H1 (cell line): ENCODE measurements around the gene LHX5. TPM values are rescaled to one million over a fixed set of nuclear protein-coding genes. Genes with fewer than 3 reads are reported as not detected.
A peak's percentile ranks its signal among the peaks of the same experiment; 100 is the strongest.

ENCODE experiments used
- CTCF ChIA-PET: fragments of 300-600 bp; sonication (Branson Sonifier 250); formaldehyde crosslinking; loops from one replicate; lab custom pipeline; 2021; ENCODE audit not compliant: partially characterized antibody; lab: Charles Lee
- POLR2A ChIA-PET: fragments of 300-600 bp; sonication (Branson Sonifier 250); formaldehyde crosslinking; loops from one replicate; lab custom pipeline; 2021; ENCODE audit warnings: inconsistent platforms; ENCODE audit not compliant: partially characterized antibody; lab: Charles Lee
- DNase-seq, 2 experiments: peaks; one replicate each; pipeline versions ENCODE4 v3.0.0 to v3.0.0-alpha.2; 2010 to 2022; ENCODE audit warnings: low spot score in 2 of 2, low read depth in 1 of 2, mixed read lengths in 1 of 2
- FAIRE-seq: peaks from 2 replicates; lab custom pipeline; 2011; peaks lifted over from hg19 to GRCh38; lab: Jason Lieb, UNC
- H2AFZ ChIP-seq: 2 replicates; pipeline ENCODE4 v1.8.1; 2012; ENCODE audit warnings: low read length, inconsistent platforms
- H2AK5ac ChIP-seq: 2 replicates; pipeline ENCODE4 v1.6.1; 2013; ENCODE audit warnings: low read depth, low read length
- H2BK120ac ChIP-seq: replicated peaks from 2 replicates; pipeline ENCODE3; 2013; ENCODE audit warnings: low read depth, low read length, inconsistent platforms
- H2BK12ac ChIP-seq: 2 replicates; pipeline ENCODE4 v1.6.1; 2013; ENCODE audit warnings: low read depth, low read length
- H2BK15ac ChIP-seq: 2 replicates; pipeline ENCODE4 v1.6.1; 2013; ENCODE audit warnings: low read length
- H2BK20ac ChIP-seq: 2 replicates; pipeline ENCODE4 v1.6.1; 2013; ENCODE audit warnings: low read length
- H2BK5ac ChIP-seq: 2 replicates; pipeline ENCODE4 v1.6.1; 2013; ENCODE audit warnings: low read depth, low read length
- H3K14ac ChIP-seq: 2 replicates; pipeline ENCODE4 v1.6.1; 2013; ENCODE audit warnings: inconsistent platforms; ENCODE audit not compliant: insufficient read length
- H3K18ac ChIP-seq: 2 replicates; pipeline ENCODE4 v1.6.1; 2013; ENCODE audit warnings: low read length; ENCODE audit errors: extremely low read depth
- H3K23ac ChIP-seq: 2 replicates; pipeline ENCODE4 v1.6.1; 2013; ENCODE audit warnings: inconsistent platforms; ENCODE audit not compliant: insufficient read length
- H3K23me2 ChIP-seq: 2 replicates; pipeline ENCODE4 v1.6.1; 2013; ENCODE audit warnings: low read depth, low read length
- H3K27ac ChIP-seq: 2 replicates; pipeline ENCODE4 v1.6.1; 2011; ENCODE audit warnings: low read depth, low read length, inconsistent platforms
- H3K27me3 ChIP-seq, 4 experiments: replicated peaks in 1 of 4; 1 replicate in 1 of 4; 2 replicates in 3 of 4; pipeline versions ENCODE4 v1.6.1 to v1.8.1; 2011 to 2013; ENCODE audit warnings: low read length in 3 of 4, mild to moderate bottlenecking in 3 of 4, inconsistent platforms in 2 of 4, mixed read lengths in 2 of 4, moderate library complexity in 1 of 4; ENCODE audit not compliant: control insufficient read depth in 3 of 4, insufficient read depth in 3 of 4; ENCODE audit errors: extremely low read depth in 1 of 4
- H3K36me3 ChIP-seq, 4 experiments: 2 replicates each; pipeline versions ENCODE4 v1.6.1 to v1.8.1; 2011 to 2013; ENCODE audit warnings: mild to moderate bottlenecking in 4 of 4, low read length in 3 of 4, moderate library complexity in 2 of 4, control low read depth in 1 of 4, inconsistent platforms in 1 of 4; ENCODE audit not compliant: insufficient read depth in 4 of 4, control insufficient read depth in 2 of 4
- H3K4ac ChIP-seq: replicated peaks from 2 replicates; pipeline ENCODE3; 2013; ENCODE audit warnings: low read length, low read depth, mixed read lengths, inconsistent platforms; ENCODE audit not compliant: insufficient read length
- H3K4me1 ChIP-seq, 4 experiments: replicated peaks in 1 of 4; 1 replicate in 1 of 4; 2 replicates in 3 of 4; pipeline versions ENCODE4 v1.6.1 to v1.8.1; 2011 to 2013; ENCODE audit warnings: low read length in 3 of 4, inconsistent platforms in 2 of 4, mixed read lengths in 1 of 4; ENCODE audit not compliant: insufficient read depth in 4 of 4, control insufficient read depth in 3 of 4
- H3K4me2 ChIP-seq, 2 experiments: 2 replicates each; pipeline versions ENCODE4 v1.6.1 to v1.8.1; 2011 to 2013; ENCODE audit warnings: low read depth in 2 of 2, low read length in 2 of 2, control low read depth in 1 of 2, inconsistent platforms in 1 of 2, mild to moderate bottlenecking in 1 of 2; ENCODE audit not compliant: insufficient read depth in 1 of 2
- H3K4me3 ChIP-seq, 4 experiments: fragments of 200-600, 300-600 bp in 1 of 4; sonication (generic), shearing (Covaris generic), sonication (Bioruptor Twin) in 1 of 4; 2 replicates each; pipeline versions ENCODE4 v1.5.1 to v1.8.1; 2011 to 2016; ENCODE audit warnings: low read length in 4 of 4, low read depth in 3 of 4, control low read depth in 2 of 4, inconsistent platforms in 2 of 4, mild to moderate bottlenecking in 2 of 4, mixed read lengths in 1 of 4, moderate library complexity in 1 of 4; ENCODE audit not compliant: insufficient read depth in 2 of 4; ENCODE audit errors: extremely low read depth in 1 of 4
- H3K56ac ChIP-seq: replicated peaks from 2 replicates; pipeline ENCODE3; 2013; ENCODE audit warnings: low read depth, mild to moderate bottlenecking, mixed read lengths, low read length, inconsistent platforms; ENCODE audit not compliant: insufficient read length
- H3K79me1 ChIP-seq: 2 replicates; pipeline ENCODE4 v1.6.1; 2013; ENCODE audit warnings: low read depth, low read length, control low read depth
- H3K79me2 ChIP-seq, 2 experiments: 2 replicates each; pipeline versions ENCODE4 v1.6.1 to v1.8.1; 2012 to 2013; ENCODE audit warnings: low read length in 2 of 2, mild to moderate bottlenecking in 2 of 2, inconsistent platforms in 1 of 2; ENCODE audit not compliant: insufficient read depth in 2 of 2, control insufficient read depth in 1 of 2
- H3K9ac ChIP-seq, 4 experiments: replicated peaks in 1 of 4; 1 replicate in 1 of 4; 2 replicates in 3 of 4; pipeline versions ENCODE4 v1.6.1 to v1.8.1; 2011 to 2013; ENCODE audit warnings: low read depth in 3 of 4, low read length in 3 of 4, control low read depth in 2 of 4, mild to moderate bottlenecking in 2 of 4, moderate library complexity in 2 of 4, inconsistent platforms in 1 of 4; ENCODE audit errors: extremely low read depth in 1 of 4
- H3K9me3 ChIP-seq, 2 experiments: 2 replicates each; pipeline versions ENCODE4 v1.6.1 to v1.8.1; 2012 to 2013; ENCODE audit warnings: mild to moderate bottlenecking in 2 of 2, moderate library complexity in 2 of 2, control low read depth in 1 of 2, inconsistent platforms in 1 of 2, low read depth in 1 of 2, low read length in 1 of 2, mixed read lengths in 1 of 2; ENCODE audit not compliant: insufficient read depth in 2 of 2
- H4K20me1 ChIP-seq, 2 experiments: replicated peaks in 1 of 2; 2 replicates each; pipeline versions ENCODE3 to v1.8.1; 2011 to 2013; ENCODE audit warnings: inconsistent platforms in 2 of 2, low read length in 2 of 2, mild to moderate bottlenecking in 1 of 2; ENCODE audit not compliant: insufficient read depth in 2 of 2, control insufficient read depth in 1 of 2
- H4K5ac ChIP-seq: 2 replicates; pipeline ENCODE4 v1.6.1; 2013; ENCODE audit warnings: low read length, low read depth, mixed read lengths, inconsistent platforms; ENCODE audit not compliant: insufficient read length
- H4K8ac ChIP-seq: 2 replicates; pipeline ENCODE4 v1.8.0; 2013; ENCODE audit warnings: mild to moderate bottlenecking, moderate library complexity, low read length, inconsistent platforms; ENCODE audit not compliant: insufficient read depth; ENCODE audit errors: extremely low read depth
- H4K91ac ChIP-seq: replicated peaks from 2 replicates; pipeline ENCODE3; 2013; ENCODE audit warnings: low read length, mixed read lengths, inconsistent platforms; ENCODE audit not compliant: insufficient read length
- BCL11A ChIP-seq, 2 experiments: IDR thresholded peaks; one replicate each; pipeline ENCODE4 v1.6.1; 2011; ENCODE audit warnings: low read depth in 2 of 2, low read length in 2 of 2, mild to moderate bottlenecking in 2 of 2
- CBX8 ChIP-seq: fragments of 300-800, 300-1000 bp; sonication (generic); IDR thresholded peaks from 2 replicates; pipeline ENCODE4 v1.7.1; 2016; ENCODE audit warnings: low read depth, low read length, borderline replicate concordance
- CHD1 ChIP-seq: IDR thresholded peaks from 2 replicates; pipeline ENCODE4 v1.6.1; 2012; ENCODE audit warnings: low read depth, low read length, improper control_type of control experiment
- EZH2 ChIP-seq: fragments of 200-600 bp; sonication (generic); IDR thresholded peaks from 2 replicates; pipeline ENCODE4 v1.7.1; 2012; ENCODE audit warnings: low read depth, mild to moderate bottlenecking, moderate library complexity, low read length, inconsistent platforms; ENCODE audit not compliant: severe bottlenecking
- KDM4A ChIP-seq: IDR thresholded peaks from one replicate; pipeline ENCODE4 v1.7.1; 2012; ENCODE audit warnings: low read depth, mild to moderate bottlenecking, moderate library complexity, low read length, inconsistent platforms; ENCODE audit not compliant: severe bottlenecking
- KDM5A ChIP-seq: fragments of 200-600 bp; IDR thresholded peaks from 2 replicates; pipeline ENCODE4 v1.7.1; 2012; ENCODE audit warnings: mild to moderate bottlenecking, low read length, inconsistent platforms, mixed read lengths
- MAFK ChIP-seq: IDR thresholded peaks from 2 replicates; pipeline ENCODE4 v1.6.1; 2012; ENCODE audit warnings: low read depth, mild to moderate bottlenecking, improper control_type of control experiment, low read length
- RFX5 ChIP-seq: IDR thresholded peaks from 2 replicates; pipeline ENCODE4 v1.6.1; 2011; ENCODE audit warnings: low read depth, low read length, improper control_type of control experiment, borderline replicate concordance
- SP4 ChIP-seq: IDR thresholded peaks from 2 replicates; pipeline ENCODE4 v1.6.1; 2012; ENCODE audit warnings: low read length, inconsistent platforms
- SRF ChIP-seq: IDR thresholded peaks from 2 replicates; pipeline ENCODE4 v1.6.1; 2011; ENCODE audit warnings: mild to moderate bottlenecking, low read depth, low read length, moderate library complexity
- SUZ12 ChIP-seq: fragments of 200-600 bp; sonication (generic); IDR thresholded peaks from 2 replicates; pipeline ENCODE4 v1.6.1; 2012; ENCODE audit warnings: mild to moderate bottlenecking, inconsistent platforms, low read length, moderate library complexity, mixed read lengths
- TCF12 ChIP-seq: IDR thresholded peaks from 2 replicates; pipeline ENCODE4 v1.6.1; 2011; ENCODE audit warnings: low read depth, mild to moderate bottlenecking, low read length
- WGBS, 2 experiments: shearing (Covaris generic) in 1 of 2; methylation state at CpG; one replicate each; pipeline versions ENCODE4 v1.1.6 to v1.1.7; 2013 to 2015; ENCODE audit warnings: low lambda C conversion rate in 2 of 2, mixed read lengths in 2 of 2, inconsistent platforms in 1 of 2, low coverage in 1 of 2, missing lambda C conversion rate in 1 of 2; ENCODE audit not compliant: insufficient replicate concordance in 2 of 2, insufficient coverage in 1 of 2, insufficient read length in 1 of 2; ENCODE audit errors: extremely low coverage in 1 of 2, missing lambda C conversion rate in 1 of 2; 5-methylcytosine and 5-hydroxymethylcytosine counted together
- polyA plus RNA-seq, 7 experiments: library from polyadenylated mRNA; depleted of rRNA in 3 of 7; stranded (reverse) in 5 of 7; unstranded in 2 of 7; fragments of >200 nt in 5 of 7; fragments of 200-250 nt in 2 of 7; gene quantifications; 1 replicate in 5 of 7; 2 replicates in 1 of 7; 4 replicates in 1 of 7; pipeline versions ENCODE4 v1.2.1 to v1.2.3, GENCODE V29; 2011 to 2013; ENCODE audit warnings: missing spikeins in 2 of 7, mixed read lengths in 2 of 7
- total RNA-seq: library from RNA; stranded (reverse); fragmentation: NEBNext Ultra II Directional; extraction: Animal tissue kit (Norgen Biotek cat#: 25700); gene quantifications from 2 replicates; pipeline ENCODE4 v1.2.1, GENCODE V29; 2021
- TF ChIP-seq, protein P1 (sequence below): IDR thresholded peaks from 2 replicates; pipeline ENCODE4 v1.6.1; 2011; ENCODE audit warnings: low read depth, mild to moderate bottlenecking, low read length; ENCODE audit not compliant: insufficient read depth

LHX5 gene
- total and polyA plus RNA-seq, 2 of the 8 experiments (the other 6 are each of a cell fraction or from before 2014, with no cell fraction given): 0.47 to 1.1 TPM

DNA sequence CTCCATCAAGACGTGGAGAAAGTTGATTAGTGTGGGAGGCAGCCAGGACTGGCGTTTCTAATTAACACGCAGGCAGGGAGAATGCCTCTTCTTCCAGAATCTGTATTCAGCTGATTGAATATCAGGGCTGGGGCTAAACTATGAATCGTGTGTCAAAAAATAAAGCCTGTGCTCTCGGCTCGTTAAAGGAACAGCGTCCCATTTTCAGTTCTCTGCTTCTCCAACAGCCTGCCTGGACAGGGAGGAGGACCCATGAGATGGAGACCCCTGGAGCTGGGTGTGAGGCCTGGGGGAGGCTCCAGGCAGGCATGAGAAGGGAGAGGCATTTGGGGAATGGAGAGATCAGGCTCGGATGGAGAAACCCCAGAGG lies 28.6 kb upstream of the LHX5 start:
- no peaks in the 10 kb centered on the region for H3K79me2 ChIP-seq
- H3K27ac ChIP-seq: no peak overlapping the region; the same call in 1 of the 2 replicates
- H3K9me3 ChIP-seq: no peaks in the 10 kb centered on the region; a peak in 1 of 4 replicates
- H3K36me3 ChIP-seq: no peaks in the 10 kb centered on the region
- FAIRE-seq: no peak
- peak overlapping the region in 1 of 4 experiments; percentile 21; a peak in 1 of 8 replicates for H3K4me3 ChIP-seq
- H2AK5ac ChIP-seq: no peak overlapping the region
- H3K14ac ChIP-seq: no peak overlapping the region
- peak overlapping the region; percentile 20; the same call in 1 of the 2 replicates for H2BK5ac ChIP-seq
- H3K4me1 ChIP-seq: peaks cover 6 to 18% (median 13%) of the 10 kb centered on the region in 4 experiments
- peak overlapping the region; percentile 22 for H4K5ac ChIP-seq
- H2BK15ac ChIP-seq: 0 out of 2 replicates have a peak overlapping the region, but pooled peaks have one; percentile 34
- no peak overlapping the region for H4K8ac ChIP-seq
- DNase-seq: no peak
- CTCF ChIA-PET: interaction anchor here (0.9 to 2.2 kb wide), 7 partner anchors 16 to 198 kb away, joined by 3 to 10 read pairs (median 3); no protein-coding TSS in a partner anchor
- peak overlapping the region; percentile 27 for H2BK120ac ChIP-seq
- H3K18ac ChIP-seq: peak overlapping the region; percentile 78; the same call in 1 of the 2 replicates
- H3K4me2 ChIP-seq: peak overlapping the region; percentile 60 to 86; a peak in 3 of 4 replicates
- H2AFZ ChIP-seq: peak overlapping the region; percentile 60; the same call in 1 of the 2 replicates
- no peak overlapping the region for H3K56ac ChIP-seq
- no peak overlapping the region for H3K4ac ChIP-seq
- H2BK12ac ChIP-seq: 0 out of 2 replicates have a peak overlapping the region, but pooled peaks have one; percentile 65
- TF ChIP-seq CHD1 (no peak), KDM4A (no peak), RFX5 (no peak), CBX8 (no peak), MAFK (no peak), BCL11A (IDR thresholded peaks at IDR 0.05; ENCODE audit: low read depth in 2 of 2, low read length in 2 of 2) (no peak), TCF12 (no peak), SUZ12 (no peak), SP4 (no peak), KDM5A (no peak), SRF (no peak), EZH2 (no peak)
- TF ChIP-seq, protein P1, sequence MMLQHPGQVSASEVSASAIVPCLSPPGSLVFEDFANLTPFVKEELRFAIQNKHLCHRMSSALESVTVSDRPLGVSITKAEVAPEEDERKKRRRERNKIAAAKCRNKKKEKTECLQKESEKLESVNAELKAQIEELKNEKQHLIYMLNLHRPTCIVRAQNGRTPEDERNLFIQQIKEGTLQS: no peak
- 0 out of 2 replicates have a peak overlapping the region, but pooled peaks have one; percentile 9 for H2BK20ac ChIP-seq
- POLR2A ChIA-PET: interaction anchor here (1.2 to 1.7 kb wide), 2 partner anchors 11 to 92 kb away, joined by 3 to 6 read pairs; no protein-coding TSS in a partner anchor
- H3K23me2 ChIP-seq: peaks cover 13% of the 10 kb centered on the region
- H3K27me3 ChIP-seq: peaks cover 0 to 3% (median 0%) of the 10 kb centered on the region in 4 experiments; a peak in 1 of 7 replicates
- H3K23ac ChIP-seq: no peak overlapping the region
- H3K79me1 ChIP-seq: peaks cover 2% of the 10 kb centered on the region; the same call in 1 of the 2 replicates
- no peaks in the 10 kb centered on the region for H4K20me1 ChIP-seq
- 53% methylated on average over 8 of the region's 8 CpGs; no CpG with 5 or more reads in 1 of the 2 experiments for WGBS, 2 experiments
- H4K91ac ChIP-seq: no peak overlapping the region
- no peak overlapping the region for H3K9ac ChIP-seq
